Measurements from ENCODE around the gene CNST. TPM values are rescaled to one million over a fixed set of nuclear protein-coding genes. Genes with fewer than 3 reads are reported as not detected.

Gene CNST
- total RNA-seq, 4 donors from 2014 or later: 21.2 to 31.2 (median 28.4) TPM

GRCh38 chr1:246608616-246609376 is 42.5 kb downstream of the CNST start:
- no peak for TF ChIP-seq POLR2A (IDR thresholded peaks at IDR 0.05)
- no peak for TF ChIP-seq CTCF (IDR thresholded peaks at IDR 0.05)
- H3K4me3 ChIP-seq (ENCODE audit: low read depth, poor library complexity, severe bottlenecking): no peak overlapping the region
- peak; percentile 79 to 92 for DNase-seq (ENCODE audit: low spot score in 2 of 2)
- intact Hi-C loops (cut with DNase I; ENCODE audit: low total_unique reads): no loop called here
- WGBS, 2 donors: 32 to 37% methylated on average over 18 of the region's 18 CpGs

GRCh38 chr1:246609632-246610031 is 43.4 kb downstream of the CNST start:
- no peak overlapping the region for H3K4me3 ChIP-seq (ENCODE audit: low read depth, poor library complexity, severe bottlenecking)
- intact Hi-C loops (cut with DNase I; ENCODE audit: low total_unique reads): no loop called here
- DNase-seq (ENCODE audit: low spot score in 2 of 2): no peak
- no peak for TF ChIP-seq POLR2A (IDR thresholded peaks at IDR 0.05)
- no peak for TF ChIP-seq CTCF (IDR thresholded peaks at IDR 0.05)
- 46 to 61% methylated on average over 4 of the region's 4 CpGs for WGBS, 2 donors

GRCh38 chr1:246613096-246613758 is 47.0 kb downstream of the CNST start:
- intact Hi-C loops (cut with DNase I; ENCODE audit: low total_unique reads): no loop called here
- TF ChIP-seq POLR2A (IDR thresholded peaks at IDR 0.05) (no peak), CTCF (IDR thresholded peaks at IDR 0.05) (no peak)
- DNase-seq (ENCODE audit: low spot score in 2 of 2): no peak
- WGBS, 2 donors: 61 to 65% methylated on average over 6 of the region's 6 CpGs
- no peak overlapping the region for H3K4me3 ChIP-seq (ENCODE audit: low read depth, poor library complexity, severe bottlenecking)

- TF ChIP-seq CTCF (IDR thresholded peaks at IDR 0.05): no peak
- no peak for TF ChIP-seq POLR2A (IDR thresholded peaks at IDR 0.05)
- no peak overlapping the region for H3K4me3 ChIP-seq (ENCODE audit: low read depth, poor library complexity, severe bottlenecking)
- no peak for DNase-seq (ENCODE audit: low spot score in 2 of 2)
- intact Hi-C loops (cut with DNase I; ENCODE audit: low total_unique reads): no loop called here
Measured at GRCh38 chr1:246617156-246617555, 50.9 kb downstream of the CNST start.

GRCh38 chr1:246617768-246618167 is 51.5 kb downstream of the CNST start:
- 73 to 80% methylated on average over 3 of the region's 3 CpGs for WGBS, 2 donors
- intact Hi-C loops (cut with DNase I; ENCODE audit: low total_unique reads): no loop called here
- no peak overlapping the region for H3K4me3 ChIP-seq (ENCODE audit: low read depth, poor library complexity, severe bottlenecking)
- TF ChIP-seq CTCF (IDR thresholded peaks at IDR 0.05): no peak
- TF ChIP-seq POLR2A (IDR thresholded peaks at IDR 0.05): no peak
- no peak for DNase-seq (ENCODE audit: low spot score in 2 of 2)

All from lower leg skin (tissue), 4 donors.